Inflammatory macrophage treated with lipopolysaccharide for 1 hour (primary cell): ENCODE data around the gene RNF166.

Experiments
- DNase-seq, 2 donors: peaks; one replicate each; pipeline ENCODE4 v3.0.0-alpha.2; 2020 to 2022

RNF166 gene

GRCh38 chr16:88650749-88651275 lies 55.4 kb downstream of the RNF166 start, which contains the start of gene CYBA:
Gene CYBA (minus strand): TSS chr16:88651053. CDS start chr16:88651013, 40 bp downstream.
- DNase-seq = peak; percentile 90 to 92

- DNase-seq = peak; percentile 57 to 60
Measured at GRCh38 chr16:88649924-88650748, 56.1 kb downstream of the RNF166 start.

GRCh38 chr16:88649195-88649923 lies 56.8 kb downstream of the RNF166 start:
- no peak for DNase-seq

- DNase-seq = no peak
Measured at GRCh38 chr16:88647178-88648070, 58.8 kb downstream of the RNF166 start.
